SK-N-SH (cell line): ENCODE measurements around the gene CLSTN2. TPM values are rescaled to one million over a fixed set of nuclear protein-coding genes. Genes with fewer than 3 reads are reported as not detected.

Experiments
- CTCF ChIA-PET: fragments of 300-600, 350-600 bp; formaldehyde crosslinking; extraction: SDS; loops from one replicate; lab custom pipeline; 2021; lab: Yijun Ruan, JAX
- POLR2A ChIA-PET: fragments of 350-600 bp; sonication (Branson Sonifier 250); formaldehyde crosslinking; extraction: SDS; loops from one replicate; lab custom pipeline; 2020; ENCODE audit warnings: antibody characterized with exemption, inconsistent platforms; lab: Yijun Ruan, JAX
- DNase-seq: peaks from one replicate; pipeline ENCODE4 v3.0.0; 2012
- H2AFZ ChIP-seq: fragments of 200-600 bp; sonication (generic); 2 replicates; pipeline ENCODE4 v1.8.1; 2016; ENCODE audit warnings: antibody characterized with exemption, mild to moderate bottlenecking, low read depth
- H3F3A ChIP-seq: fragments of 200-600 bp; sonication (generic); replicated peaks from 2 replicates; pipeline ENCODE3; 2016; ENCODE audit warnings: antibody characterized with exemption, mild to moderate bottlenecking; ENCODE audit not compliant: insufficient read depth
- H3K27ac ChIP-seq, 2 experiments: fragments of 200-500 bp in 1 of 2; fragments of 200-600 bp in 1 of 2; sonication (Bioruptor generic) in 1 of 2; sonication (generic), shearing (Covaris generic) in 1 of 2; 2 replicates each; pipeline versions ENCODE4 v1.5.1 to v1.6.1; 2014 to 2016; ENCODE audit warnings: low read depth in 2 of 2, inconsistent platforms in 1 of 2, low read length in 1 of 2, mild to moderate bottlenecking in 1 of 2, mixed read lengths in 1 of 2
- H3K27me3 ChIP-seq: fragments of 200-600 bp; sonication (generic), shearing (Covaris generic); 2 replicates; pipeline ENCODE4 v1.6.1; 2016; ENCODE audit warnings: mixed run types; ENCODE audit not compliant: insufficient read depth
- H3K36me3 ChIP-seq, 2 experiments: fragments of 200-500 bp in 1 of 2; fragments of 200-600 bp in 1 of 2; sonication (Bioruptor generic) in 1 of 2; sonication (generic) in 1 of 2; replicated peaks in 1 of 2; 2 replicates each; pipeline versions ENCODE3 to v1.5.1; 2014 to 2016; ENCODE audit warnings: low read length in 1 of 2, mild to moderate bottlenecking in 1 of 2; ENCODE audit not compliant: insufficient read depth in 2 of 2, control insufficient read depth in 1 of 2
- H3K4me1 ChIP-seq, 2 experiments: fragments of 200-500 bp in 1 of 2; fragments of 200-600 bp in 1 of 2; sonication (Bioruptor generic) in 1 of 2; sonication (generic), shearing (Covaris generic) in 1 of 2; 2 replicates each; pipeline versions ENCODE4 v1.5.1 to v1.6.1; 2014 to 2016; ENCODE audit warnings: low read depth in 1 of 2, low read length in 1 of 2, mixed run types in 1 of 2; ENCODE audit not compliant: insufficient read depth in 2 of 2, control insufficient read depth in 1 of 2
- H3K4me2 ChIP-seq: fragments of 200-600 bp; sonication (generic), shearing (Covaris generic); 2 replicates; pipeline ENCODE4 v1.6.1; 2017; ENCODE audit warnings: mixed run types
- H3K4me3 ChIP-seq, 2 experiments: fragments of 200-500 bp in 1 of 2; fragments of 200-600 bp in 1 of 2; sonication (Bioruptor generic) in 1 of 2; sonication (generic), shearing (Covaris generic) in 1 of 2; 2 replicates each; pipeline versions ENCODE4 v1.5.1 to v1.8.1; 2014 to 2016; ENCODE audit warnings: low read depth in 2 of 2, inconsistent platforms in 1 of 2, low read length in 1 of 2, mild to moderate bottlenecking in 1 of 2, mixed read lengths in 1 of 2, moderate library complexity in 1 of 2
- H3K79me2 ChIP-seq: fragments of 200-600 bp; sonication (generic); 2 replicates; pipeline ENCODE4 v1.8.1; 2017; ENCODE audit warnings: mild to moderate bottlenecking; ENCODE audit not compliant: insufficient read depth
- H3K9ac ChIP-seq: fragments of 200-600 bp; sonication (generic); 2 replicates; pipeline ENCODE4 v1.6.1; 2017; ENCODE audit warnings: mixed run types
- H3K9me2 ChIP-seq: fragments of 200-600 bp; sonication (generic); 2 replicates; pipeline ENCODE4 v1.6.1; 2017; ENCODE audit warnings: mixed run types
- H3K9me3 ChIP-seq: fragments of 200-600 bp; sonication (generic); 2 replicates; pipeline ENCODE4 v1.6.1; 2017; ENCODE audit warnings: mixed run types, mild to moderate bottlenecking, moderate library complexity
- H4K20me1 ChIP-seq: fragments of 200-600 bp; sonication (generic); 2 replicates; pipeline ENCODE4 v1.6.1; 2017; ENCODE audit warnings: mild to moderate bottlenecking, mixed run types; ENCODE audit not compliant: insufficient read depth
- CHD2 ChIP-seq: fragments of 150-350 bp; IDR thresholded peaks from 2 replicates; pipeline ENCODE4 v1.6.1; 2018; ENCODE audit warnings: low read length; ENCODE audit not compliant: partially characterized antibody
- EP300 ChIP-seq, 2 experiments: IDR thresholded peaks; 2 replicates each; pipeline versions ENCODE4 v1.4.0 to v1.6.1; 2012; ENCODE audit warnings: borderline replicate concordance in 1 of 2, low read depth in 1 of 2, low read length in 1 of 2
- FOSL2 ChIP-seq: IDR thresholded peaks from 2 replicates; pipeline ENCODE4 v1.4.0; 2012; ENCODE audit warnings: low read depth, mild to moderate bottlenecking, moderate library complexity, borderline replicate concordance
- FOXJ3 ChIP-seq: sonication (generic); formaldehyde crosslinking; IDR thresholded peaks from 2 replicates; pipeline ENCODE4 v1.5.1; 2020; ENCODE audit warnings: mild to moderate bottlenecking, missing genetic modification reagents
- GATA2 ChIP-seq: sonication (generic); formaldehyde crosslinking; IDR thresholded peaks from 2 replicates; pipeline ENCODE4 v1.5.0; 2020; ENCODE audit warnings: mild to moderate bottlenecking, missing genetic modification reagents
- IRF3 ChIP-seq: fragments of 150-350 bp; IDR thresholded peaks from 2 replicates; pipeline ENCODE4 v1.6.1; 2016; ENCODE audit warnings: mild to moderate bottlenecking, low read depth, low read length
- MXI1 ChIP-seq: IDR thresholded peaks from 2 replicates; pipeline ENCODE4 v1.6.1; 2012; ENCODE audit warnings: mild to moderate bottlenecking, low read depth, low read length, improper control_type of control experiment
- NFIC ChIP-seq: IDR thresholded peaks from 2 replicates; pipeline ENCODE4 v1.4.0; 2012; ENCODE audit warnings: borderline replicate concordance
- NRF1 ChIP-seq: IDR thresholded peaks from 2 replicates; pipeline ENCODE4 v1.6.1; 2012; ENCODE audit warnings: low read depth, mild to moderate bottlenecking, low read length
- POLR2AphosphoS5 ChIP-seq: IDR thresholded peaks from 2 replicates; pipeline ENCODE4 v1.6.1; 2012; ENCODE audit warnings: low read depth, low read length
- REST ChIP-seq: IDR thresholded peaks from 2 replicates; pipeline ENCODE4 v1.6.1; 2012; ENCODE audit warnings: mild to moderate bottlenecking, low read depth, low read length, moderate library complexity
- SMC3 ChIP-seq: IDR thresholded peaks from 2 replicates; pipeline ENCODE4 v1.6.1; 2012; ENCODE audit warnings: low read depth, low read length, improper control_type of control experiment
- TCF12 ChIP-seq: IDR thresholded peaks from 2 replicates; pipeline ENCODE4 v1.4.0; 2012
- TEAD4 ChIP-seq: IDR thresholded peaks from 2 replicates; pipeline ENCODE4 v1.4.0; 2012; ENCODE audit warnings: mild to moderate bottlenecking, borderline replicate concordance; ENCODE audit not compliant: insufficient read depth
- USF1 ChIP-seq: IDR thresholded peaks from 2 replicates; pipeline ENCODE4 v1.4.0; 2012; ENCODE audit warnings: low read depth, borderline replicate concordance
- USF2 ChIP-seq: fragments of 150-350 bp; IDR thresholded peaks from 2 replicates; pipeline ENCODE4 v1.6.1; 2017; ENCODE audit warnings: antibody characterized with exemption, low read length, low read depth, borderline replicate concordance
- WGBS: methylation state at CpG from one replicate; pipeline ENCODE4 v1.1.6; 2017; ENCODE audit warnings: low lambda C conversion rate; 5-methylcytosine and 5-hydroxymethylcytosine counted together
- polyA plus RNA-seq, 3 experiments: library from polyadenylated mRNA; depleted of rRNA; stranded (reverse); fragments of >200 nt; gene quantifications; 2 replicates each; pipeline ENCODE4 v1.2.3, GENCODE V29; 2012

CLSTN2 gene
- polyA plus RNA-seq, 1 of the 3 experiments (the other 2 are of a cell fraction), result 0.02 TPM

- Histone ChIP-seq H3K9me2 (no peaks in the 10 kb centered on the region), H3K27me3 (no peaks in the 10 kb centered on the region), H3K9ac (no peak overlapping the region), H4K20me1 (no peaks in the 10 kb centered on the region), H3K4me3 (no peak overlapping the region; a peak in 1 of 4 replicates), H3K27ac (no peak overlapping the region), H3K79me2 (no peaks in the 10 kb centered on the region), H2AFZ (no peak overlapping the region), H3K4me1 (no peaks in the 10 kb centered on the region), H3K9me3 (no peaks in the 10 kb centered on the region), H3F3A (no peaks in the 10 kb centered on the region), H3K4me2 (no peak overlapping the region), H3K36me3 (no peaks in the 10 kb centered on the region)
- POLR2A ChIA-PET, result no interaction called here
- CTCF ChIA-PET, result interaction anchor here (0.7 kb wide), 1 partner anchor 11 kb away, joined by 3 read pairs; no protein-coding TSS in a partner anchor
- no peak for DNase-seq
- no peak for TF ChIP-seq CHD2
- no peak for TF ChIP-seq REST
- no peak for TF ChIP-seq USF1
- no peak for TF ChIP-seq FOXJ3 (CRISPR knock-in tag)
- 13% methylated on average over 3 of the region's 3 CpGs for WGBS
Observed at GRCh38 chr3:140276703-140277102, 341.7 kb downstream of the CLSTN2 start.

- Histone ChIP-seq H3K9me3 (no peaks in the 10 kb centered on the region), H2AFZ (no peak overlapping the region), H4K20me1 (no peaks in the 10 kb centered on the region), H3F3A (no peaks in the 10 kb centered on the region), H3K79me2 (no peaks in the 10 kb centered on the region), H3K9ac (no peak overlapping the region), H3K9me2 (no peaks in the 10 kb centered on the region), H3K27me3 (no peaks in the 10 kb centered on the region), H3K4me3 (no peak overlapping the region), H3K4me1 (no peaks in the 10 kb centered on the region), H3K36me3 (no peaks in the 10 kb centered on the region), H3K4me2 (no peak overlapping the region), H3K27ac (no peak overlapping the region)
- TF ChIP-seq USF2 (no peak), REST (no peak), GATA2 (CRISPR knock-in tag) (no peak), USF1 (no peak), NRF1 (no peak), FOSL2 (no peak), TEAD4 (no peak), MXI1 (no peak), TCF12 (no peak), NFIC (no peak), EP300 (IDR thresholded peaks at IDR 0.05; ENCODE audit: borderline replicate concordance in 1 of 2, low read depth in 1 of 2, low read length in 1 of 2) (no peak), IRF3 (no peak), POLR2AphosphoS5 (no peak), SMC3 (no peak)
- CTCF ChIA-PET, result no interaction called here
- DNase-seq, result no peak
- POLR2A ChIA-PET, result no interaction called here
- 5% methylated on average over 4 of the region's 4 CpGs for WGBS
Observed at GRCh38 chr3:140277886-140278285, 342.9 kb downstream of the CLSTN2 start.
